H9 (cell line): Measurements from ENCODE around the gene DTX4. TPM values are rescaled to one million over a fixed set of nuclear protein-coding genes. Genes with fewer than 3 reads are reported as not detected.

Experiments used
- DNase-seq: peaks from one replicate; pipeline ENCODE4 v3.0.0-alpha.2; 2017
- H2AFZ ChIP-seq: one replicate; pipeline ENCODE4 v1.6.1; 2013; ENCODE audit warnings: mild to moderate bottlenecking, low read length, control low read depth, moderate library complexity
- H2AK5ac ChIP-seq: 2 replicates; pipeline ENCODE4 v1.6.1; 2013; ENCODE audit warnings: low read length, control low read depth, mixed read lengths; ENCODE audit not compliant: insufficient read length
- H2BK120ac ChIP-seq: one replicate; pipeline ENCODE4 v1.6.1; 2013; ENCODE audit warnings: low read depth, mild to moderate bottlenecking, low read length, control low read depth, inconsistent platforms; ENCODE audit not compliant: poor library complexity, severe bottlenecking
- H2BK12ac ChIP-seq: 2 replicates; pipeline ENCODE4 v1.6.1; 2013; ENCODE audit warnings: low read length, control low read depth, mixed read lengths, low read depth; ENCODE audit not compliant: insufficient read length
- H2BK15ac ChIP-seq: 2 replicates; pipeline ENCODE4 v1.6.1; 2013; ENCODE audit warnings: low read depth, low read length, control low read depth
- H2BK20ac ChIP-seq: one replicate; pipeline ENCODE4 v1.6.1; 2013; ENCODE audit warnings: low read depth, mild to moderate bottlenecking, low read length, control low read depth, inconsistent platforms; ENCODE audit not compliant: poor library complexity, severe bottlenecking
- H2BK5ac ChIP-seq: 2 replicates; pipeline ENCODE4 v1.6.1; 2013; ENCODE audit warnings: low read length, control low read depth, mixed read lengths; ENCODE audit not compliant: insufficient read length
- H3K14ac ChIP-seq: 2 replicates; pipeline ENCODE4 v1.6.1; 2013; ENCODE audit warnings: low read length, control low read depth; ENCODE audit not compliant: insufficient read depth
- H3K18ac ChIP-seq: 2 replicates; pipeline ENCODE4 v1.6.1; 2013; ENCODE audit warnings: low read depth, mild to moderate bottlenecking, mixed read lengths, low read length, control low read depth; ENCODE audit not compliant: insufficient read length
- H3K23ac ChIP-seq: 2 replicates; pipeline ENCODE4 v1.6.1; 2013; ENCODE audit warnings: low read length, control low read depth, mixed read lengths, low read depth; ENCODE audit not compliant: insufficient read length
- H3K23me2 ChIP-seq: 2 replicates; pipeline ENCODE4 v1.6.1; 2013; ENCODE audit warnings: low read depth, mild to moderate bottlenecking, mixed read lengths, low read length, control low read depth; ENCODE audit not compliant: insufficient read length, poor library complexity, severe bottlenecking
- H3K27ac ChIP-seq: 2 replicates; pipeline ENCODE4 v1.5.1; 2013; ENCODE audit warnings: low read length, control low read depth, mixed read lengths, low read depth; ENCODE audit not compliant: insufficient read length
- H3K27me3 ChIP-seq: 2 replicates; pipeline ENCODE4 v1.6.1; 2013; ENCODE audit warnings: low read length, control low read depth, inconsistent platforms; ENCODE audit not compliant: insufficient read depth
- H3K4ac ChIP-seq: 2 replicates; pipeline ENCODE4 v1.6.1; 2013; ENCODE audit warnings: low read depth, mild to moderate bottlenecking, control low read depth, inconsistent platforms, low read length, moderate library complexity
- H3K4me1 ChIP-seq: 2 replicates; pipeline ENCODE4 v1.6.1; 2013; ENCODE audit warnings: low read length, control low read depth, inconsistent platforms; ENCODE audit not compliant: insufficient read depth
- H3K4me2 ChIP-seq: 2 replicates; pipeline ENCODE4 v1.6.1; 2013; ENCODE audit warnings: low read length, control low read depth, mixed read lengths; ENCODE audit not compliant: insufficient read length, insufficient read depth
- H3K56ac ChIP-seq: 2 replicates; pipeline ENCODE4 v1.6.1; 2013; ENCODE audit warnings: low read depth, mild to moderate bottlenecking, mixed read lengths, low read length, control low read depth; ENCODE audit not compliant: insufficient read length
- H3K79me1 ChIP-seq: 2 replicates; pipeline ENCODE4 v1.6.1; 2013; ENCODE audit warnings: low read depth, mild to moderate bottlenecking, moderate library complexity, low read length, control low read depth, inconsistent platforms; ENCODE audit not compliant: insufficient read depth, poor library complexity, severe bottlenecking
- H3K79me2 ChIP-seq: 2 replicates; pipeline ENCODE4 v1.6.1; 2013; ENCODE audit warnings: low read length, control low read depth, inconsistent platforms; ENCODE audit not compliant: insufficient read depth
- H3K9ac ChIP-seq: 2 replicates; pipeline ENCODE4 v1.6.1; 2013; ENCODE audit warnings: low read length, control low read depth, mixed read lengths; ENCODE audit not compliant: insufficient read length; ENCODE audit errors: extremely low read depth
- H3K9me3 ChIP-seq: one replicate; pipeline ENCODE4 v1.6.1; 2013; ENCODE audit warnings: low read depth, low read length, inconsistent platforms; ENCODE audit not compliant: control insufficient read depth
- H3T11ph ChIP-seq: one replicate; pipeline ENCODE4 v1.6.1; 2013; ENCODE audit warnings: mild to moderate bottlenecking, low read length, control low read depth, inconsistent platforms
- H4K20me1 ChIP-seq: one replicate; pipeline ENCODE4 v1.6.1; 2013; ENCODE audit not compliant: control insufficient read depth, insufficient read length, insufficient read depth
- H4K5ac ChIP-seq: 2 replicates; pipeline ENCODE4 v1.6.1; 2013; ENCODE audit warnings: low read depth, mild to moderate bottlenecking, mixed read lengths, low read length, control low read depth; ENCODE audit not compliant: insufficient read length
- H4K8ac ChIP-seq: replicated peaks from 2 replicates; pipeline ENCODE4 v1.6.1; 2013; ENCODE audit warnings: low read length, control low read depth, mixed read lengths, low read depth; ENCODE audit not compliant: insufficient read length
- H4K91ac ChIP-seq: 2 replicates; pipeline ENCODE4 v1.6.1; 2013; ENCODE audit warnings: low read depth, mild to moderate bottlenecking, moderate library complexity, mixed read lengths, low read length, control low read depth; ENCODE audit not compliant: insufficient read length
- H3K27ac Mint-ChIP-seq, 3 experiments: 2 replicates in 2 of 3; 3 replicates in 1 of 3; pipeline ENCODE4 v1.8.0; 2020 to 2021; ENCODE audit warnings: mixed read lengths in 3 of 3, mild to moderate bottlenecking in 1 of 3, moderate library complexity in 1 of 3
- H3K27me3 Mint-ChIP-seq: 2 replicates; pipeline ENCODE4 v1.8.0; 2021; ENCODE audit warnings: low read depth, mild to moderate bottlenecking, moderate library complexity, mixed read lengths
- H3K36me3 Mint-ChIP-seq, 3 experiments: 2 replicates in 2 of 3; 3 replicates in 1 of 3; pipeline ENCODE4 v1.8.0; 2020 to 2021; ENCODE audit warnings: low read depth in 3 of 3, mixed read lengths in 3 of 3; ENCODE audit not compliant: insufficient read depth in 1 of 3
- H3K4me1 Mint-ChIP-seq, 2 experiments: 2 replicates each; pipeline ENCODE4 v1.8.0; 2020; ENCODE audit warnings: mixed read lengths in 2 of 2
- H3K4me3 Mint-ChIP-seq, 2 experiments: 2 replicates in 1 of 2; 3 replicates in 1 of 2; pipeline ENCODE4 v1.8.0; 2020 to 2021; ENCODE audit warnings: mild to moderate bottlenecking in 2 of 2, mixed read lengths in 2 of 2, moderate library complexity in 1 of 2
- H3K9me3 Mint-ChIP-seq, 2 experiments: 2 replicates in 1 of 2; 3 replicates in 1 of 2; pipeline ENCODE4 v1.8.0; 2020; ENCODE audit warnings: mild to moderate bottlenecking in 2 of 2, mixed read lengths in 2 of 2, moderate library complexity in 1 of 2
- WGBS: extraction: QIAGEN DNeasy Blood & Tissue Kit; methylation state at CpG from one replicate; pipeline ENCODE4 v1.1.7; 2013; ENCODE audit warnings: missing lambda C conversion rate, low lambda C conversion rate, mixed read lengths; ENCODE audit not compliant: insufficient read length; ENCODE audit errors: extremely low coverage; 5-methylcytosine and 5-hydroxymethylcytosine counted together
- total RNA-seq: library from RNA; stranded (reverse); gene quantifications from 2 replicates; pipeline ENCODE4 v1.2.1, GENCODE V29; 2021
- TF ChIP-seq, protein P1 (sequence below): fragments of 200-600 bp; sonication (generic); conservative IDR thresholded peaks from 3 replicates; pipeline ENCODE4 v1.8.0; 2021; ENCODE audit warnings: antibody characterized with exemption, mild to moderate bottlenecking

The DTX4 gene
- total RNA-seq, 1 experiment from 2014 or later, result 13.0 TPM

DNA sequence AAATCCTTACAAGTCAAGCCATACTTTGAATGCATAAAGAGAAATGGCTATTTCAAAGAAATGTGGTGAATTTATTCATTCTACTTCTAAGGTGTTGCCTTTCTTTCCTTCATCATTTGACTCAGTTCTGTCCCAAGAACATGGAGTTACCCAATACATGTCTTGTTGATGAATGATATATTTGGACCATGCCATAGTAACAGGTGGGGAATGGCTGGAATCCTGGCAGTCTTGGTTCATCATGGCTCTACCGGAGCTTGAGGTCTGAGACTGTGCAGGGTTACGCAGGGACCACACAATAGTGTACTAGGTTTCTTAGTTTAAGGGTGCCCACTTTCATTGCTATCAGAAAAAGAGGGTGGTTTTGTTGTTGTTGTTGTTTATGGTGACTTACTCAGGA lies 81.1 kb downstream of the DTX4 start:
- Mint-ChIP-seq H3K4me3 (no peak overlapping the region), H3K36me3 (no peaks in the 10 kb centered on the region), H3K27ac (no peak overlapping the region), H3K4me1 (peaks cover 18 to 24% of the 10 kb centered on the region in 2 experiments), H3K27me3 (peaks cover 1% of the 10 kb centered on the region; the same call in 1 of the 2 replicates), H3K9me3 (peaks cover 3 to 12% of the 10 kb centered on the region in 2 experiments; a peak in 3 of 5 replicates)
- WGBS, result no CpG with 5 or more reads among the region's 2 CpGs
- no peaks in the 10 kb centered on the region for H3K27me3 ChIP-seq
- H3K18ac ChIP-seq, result no peak overlapping the region
- no peak overlapping the region for H3K56ac ChIP-seq
- H3K79me1 ChIP-seq, result no peaks in the 10 kb centered on the region
- no peak overlapping the region for H2BK120ac ChIP-seq
- H4K20me1 ChIP-seq, result no peaks in the 10 kb centered on the region
- no peak overlapping the region for H2AFZ ChIP-seq
- H4K91ac ChIP-seq, result no peak overlapping the region
- no peak overlapping the region for H3T11ph ChIP-seq
- no peak overlapping the region for H3K4ac ChIP-seq
- H2BK12ac ChIP-seq, result no peak overlapping the region
- no peak overlapping the region for H2AK5ac ChIP-seq
- H3K4me2 ChIP-seq, result no peak overlapping the region
- H3K14ac ChIP-seq, result no peak overlapping the region
- H4K8ac ChIP-seq, result no peak overlapping the region
- H3K79me2 ChIP-seq, result no peaks in the 10 kb centered on the region
- no peak overlapping the region for H2BK5ac ChIP-seq
- H4K5ac ChIP-seq, result no peak overlapping the region
- H3K23me2 ChIP-seq, result no peaks in the 10 kb centered on the region
- DNase-seq, result no peak
- peaks cover 3% of the 10 kb centered on the region; the same call in 1 of the 2 replicates for H3K4me1 ChIP-seq
- no peak overlapping the region for H3K23ac ChIP-seq
- no peak overlapping the region for H3K9ac ChIP-seq
- H2BK15ac ChIP-seq, result no peak overlapping the region
- H2BK20ac ChIP-seq, result no peak overlapping the region
- H3K9me3 ChIP-seq, result no peaks in the 10 kb centered on the region
- H3K27ac ChIP-seq, result no peak overlapping the region
- TF ChIP-seq, protein P1, sequence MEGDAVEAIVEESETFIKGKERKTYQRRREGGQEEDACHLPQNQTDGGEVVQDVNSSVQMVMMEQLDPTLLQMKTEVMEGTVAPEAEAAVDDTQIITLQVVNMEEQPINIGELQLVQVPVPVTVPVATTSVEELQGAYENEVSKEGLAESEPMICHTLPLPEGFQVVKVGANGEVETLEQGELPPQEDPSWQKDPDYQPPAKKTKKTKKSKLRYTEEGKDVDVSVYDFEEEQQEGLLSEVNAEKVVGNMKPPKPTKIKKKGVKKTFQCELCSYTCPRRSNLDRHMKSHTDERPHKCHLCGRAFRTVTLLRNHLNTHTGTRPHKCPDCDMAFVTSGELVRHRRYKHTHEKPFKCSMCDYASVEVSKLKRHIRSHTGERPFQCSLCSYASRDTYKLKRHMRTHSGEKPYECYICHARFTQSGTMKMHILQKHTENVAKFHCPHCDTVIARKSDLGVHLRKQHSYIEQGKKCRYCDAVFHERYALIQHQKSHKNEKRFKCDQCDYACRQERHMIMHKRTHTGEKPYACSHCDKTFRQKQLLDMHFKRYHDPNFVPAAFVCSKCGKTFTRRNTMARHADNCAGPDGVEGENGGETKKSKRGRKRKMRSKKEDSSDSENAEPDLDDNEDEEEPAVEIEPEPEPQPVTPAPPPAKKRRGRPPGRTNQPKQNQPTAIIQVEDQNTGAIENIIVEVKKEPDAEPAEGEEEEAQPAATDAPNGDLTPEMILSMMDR, result no peak
